HG02763 (cell line): ENCODE results near the gene TBC1D19.
"Not testable (repeated sequence)": the region's sequence is repeated elsewhere in the genome, so short reads cannot be mapped to it uniquely, and the experiment has no call there.

Experiments
- ATAC-seq: cut with Tn5 transposase; IDR thresholded peaks from one replicate; pipeline ENCODE4 v1.9.1; 2021; ENCODE audit warnings: mild to moderate bottlenecking, moderate library complexity; ENCODE audit not compliant: unreplicated experiment

The TBC1D19 gene

DNA sequence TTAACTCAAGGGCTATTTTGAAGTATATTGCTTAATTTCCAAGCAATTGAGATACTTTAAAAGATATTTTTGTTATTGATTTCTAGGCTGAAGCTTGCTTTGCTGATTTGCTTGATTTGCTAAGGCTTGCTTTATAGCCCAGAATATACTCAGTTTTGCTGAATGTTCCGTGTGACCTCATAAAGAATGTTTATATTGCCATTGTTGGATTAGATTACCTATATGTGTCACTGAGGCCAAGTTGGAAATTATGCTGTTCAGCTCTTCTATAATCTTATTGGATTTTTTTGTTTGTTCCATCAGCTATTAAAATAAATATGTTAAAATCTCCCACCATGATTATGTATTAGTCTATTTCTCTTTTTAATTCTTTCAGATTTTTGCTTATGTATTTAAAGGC, 13.0 kb downstream of the TBC1D19 start:
- no peak for ATAC-seq

DNA sequence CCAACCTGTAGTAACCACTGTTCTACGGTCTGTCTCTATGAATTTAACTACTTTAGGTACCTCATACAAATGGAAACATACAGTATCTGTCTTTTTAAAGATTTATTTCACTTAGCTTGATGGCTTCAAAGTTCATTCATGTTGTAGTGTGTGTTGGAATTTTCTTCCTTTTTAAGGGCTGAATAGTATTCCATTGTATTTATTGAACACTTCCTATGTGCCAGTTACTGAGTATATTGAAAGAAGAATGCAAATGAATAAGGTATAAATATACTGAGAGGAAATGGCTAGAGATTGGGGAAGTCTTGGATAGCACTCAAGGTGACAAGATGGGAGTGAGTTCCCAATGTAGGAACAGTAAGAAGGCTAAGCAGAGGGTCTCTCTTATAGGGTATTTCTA, 17.3 kb downstream of the TBC1D19 start:
- ATAC-seq: no peak

DNA sequence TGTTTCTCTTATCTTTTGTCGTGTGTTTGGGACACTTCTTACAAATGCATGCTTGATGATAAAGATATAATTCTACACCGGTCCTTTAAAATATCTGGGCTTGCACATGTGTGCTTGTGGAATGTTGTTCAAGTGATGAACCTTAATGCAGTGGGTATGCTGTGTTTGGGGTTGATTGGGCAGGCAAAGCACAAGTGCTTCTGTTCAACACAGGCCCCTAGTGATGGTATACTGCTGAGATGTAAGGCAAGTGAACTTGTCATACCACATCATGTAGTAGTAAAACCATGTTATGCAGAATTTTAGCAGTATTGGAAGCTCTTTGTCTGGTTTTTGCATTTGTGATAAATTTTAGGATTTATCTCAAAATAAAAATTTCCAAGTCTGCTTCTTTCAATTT, 23.9 kb downstream of the TBC1D19 start:
- no peak for ATAC-seq

DNA sequence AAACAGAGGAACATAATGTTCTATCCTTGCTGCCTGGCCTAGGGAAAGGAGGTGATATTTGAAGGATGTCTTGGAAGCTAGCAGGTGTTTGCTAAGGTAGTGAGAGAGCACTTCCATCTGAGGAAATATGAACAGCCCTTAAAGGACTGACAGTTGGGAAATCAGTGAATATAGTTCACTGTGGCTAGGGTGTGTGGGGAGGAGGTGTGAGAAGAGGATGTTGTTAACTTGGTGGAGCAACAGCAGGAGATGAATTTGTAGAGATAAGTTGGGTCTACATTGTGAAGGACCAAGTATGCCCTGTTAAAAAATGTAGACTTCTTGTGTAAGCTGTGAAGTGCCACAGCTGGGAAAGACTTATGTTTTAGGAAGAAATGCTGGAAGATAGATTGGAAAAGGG, 25.5 kb downstream of the TBC1D19 start:
- ATAC-seq: no peak

DNA sequence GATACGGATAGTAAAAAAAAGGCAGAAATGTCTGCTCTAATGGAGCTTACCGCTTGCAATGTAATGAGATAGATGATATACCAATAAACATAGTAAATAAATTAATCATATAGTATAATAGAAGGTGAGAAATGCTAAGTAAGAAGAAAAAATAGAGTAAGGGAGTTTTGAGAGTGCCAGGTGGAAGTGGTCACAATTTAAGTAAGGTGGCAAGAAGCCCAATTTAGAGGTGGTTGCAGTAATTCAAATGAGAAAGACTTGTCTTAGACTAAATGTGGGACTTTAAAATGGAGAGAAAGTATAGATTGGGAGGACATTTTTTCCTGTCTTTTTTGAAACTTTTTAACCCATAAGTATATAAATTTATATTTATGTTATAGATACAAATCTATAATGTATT, 26.0 kb downstream of the TBC1D19 start:
- ATAC-seq: no peak

DNA sequence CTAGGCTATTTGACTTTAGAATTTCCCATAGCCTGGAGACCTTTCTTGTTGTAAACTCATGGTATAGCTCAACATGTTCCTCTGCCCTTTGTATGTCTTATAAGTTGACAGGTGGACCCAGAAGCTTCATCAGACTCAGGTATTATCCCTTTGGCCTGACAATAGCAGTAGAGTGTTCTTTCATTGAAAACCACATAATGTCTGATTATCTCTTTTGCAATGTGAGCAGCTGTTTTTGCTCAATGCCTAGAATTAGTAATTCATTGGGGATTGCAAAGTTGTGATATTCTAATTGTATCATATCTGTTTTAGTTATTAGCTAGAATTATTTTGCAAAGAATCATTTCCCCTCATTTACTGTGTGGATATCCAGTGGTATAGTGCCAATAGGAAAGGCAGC, 27.5 kb downstream of the TBC1D19 start:
- ATAC-seq: no peak

DNA sequence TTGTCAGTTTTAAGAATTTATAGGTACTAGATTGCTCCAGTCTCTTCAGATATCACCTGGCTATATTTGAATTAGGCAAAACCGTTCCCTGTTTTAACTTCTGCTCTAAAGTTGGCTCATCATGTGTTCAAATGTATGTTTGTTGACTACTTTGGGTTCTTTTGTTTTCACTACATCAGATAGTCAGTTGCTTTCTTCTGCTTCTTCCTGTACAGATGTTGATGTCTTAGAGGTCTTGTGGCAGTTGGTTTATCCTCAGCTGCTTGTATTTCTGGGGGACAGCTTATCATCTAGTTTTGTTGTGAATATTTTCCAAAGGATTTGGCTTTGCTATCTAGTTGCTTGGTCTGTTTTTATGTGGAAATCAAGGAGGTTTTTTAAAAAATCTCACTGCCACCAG, 28.0 kb downstream of the TBC1D19 start:
- ATAC-seq: no peak

DNA sequence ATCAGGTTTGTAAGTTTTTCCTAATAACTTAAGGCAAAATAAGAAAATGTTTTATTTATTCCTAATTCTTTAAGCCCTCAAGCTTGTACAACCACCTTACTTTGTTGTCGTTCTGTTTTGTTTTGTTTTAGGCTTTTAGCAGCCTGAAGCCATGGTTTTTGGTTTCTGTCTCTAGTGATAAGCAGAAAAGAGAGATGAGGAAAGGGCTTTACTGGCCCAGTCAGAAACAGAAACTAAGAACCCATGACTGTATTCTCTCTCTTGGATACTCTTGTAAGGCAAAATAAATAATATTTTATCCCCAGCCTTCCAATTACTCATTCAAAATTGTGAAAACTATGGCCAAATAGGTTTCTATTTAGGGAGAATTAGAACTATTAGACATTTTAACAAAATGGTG, 29.4 kb downstream of the TBC1D19 start:
- no peak for ATAC-seq

DNA sequence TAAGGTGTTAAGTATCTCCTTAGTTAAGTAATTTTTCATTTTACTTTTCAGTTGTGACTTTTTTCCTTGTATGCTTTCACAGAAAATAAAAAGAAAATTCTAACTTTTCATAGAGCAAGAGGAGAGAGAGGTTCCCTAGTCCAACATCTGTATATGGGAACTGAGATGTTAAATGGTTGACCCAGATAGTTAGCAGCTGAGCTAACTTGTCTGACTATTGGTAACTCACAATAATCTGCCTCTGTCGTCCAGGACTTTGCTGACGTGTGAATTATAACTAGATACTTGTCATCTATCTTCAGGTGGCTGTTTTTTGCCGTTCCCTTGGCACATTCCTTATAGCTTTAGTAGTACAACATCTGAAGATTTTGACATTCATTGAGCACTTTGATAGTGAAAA, 29.9 kb downstream of the TBC1D19 start:
- ATAC-seq: no peak

DNA sequence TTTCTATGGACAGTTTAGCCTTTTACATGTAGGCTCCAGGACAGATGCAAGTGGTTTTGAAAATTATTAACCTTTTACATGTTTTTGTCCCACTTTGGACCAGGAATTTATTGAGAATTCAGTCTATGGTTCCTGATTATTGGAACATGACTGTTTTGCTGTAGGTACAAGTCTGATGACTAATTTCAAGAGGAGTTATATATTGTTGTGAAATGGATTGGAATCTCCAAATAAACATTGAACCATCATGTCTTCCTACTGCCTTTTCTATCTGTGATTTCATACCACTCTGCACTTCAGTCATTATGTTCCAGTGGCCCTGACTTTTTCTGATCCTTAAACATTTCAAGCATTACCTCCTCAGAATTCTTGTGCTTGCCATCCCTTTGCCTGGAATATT, 35.9 kb downstream of the TBC1D19 start:
- ATAC-seq: no peak

DNA sequence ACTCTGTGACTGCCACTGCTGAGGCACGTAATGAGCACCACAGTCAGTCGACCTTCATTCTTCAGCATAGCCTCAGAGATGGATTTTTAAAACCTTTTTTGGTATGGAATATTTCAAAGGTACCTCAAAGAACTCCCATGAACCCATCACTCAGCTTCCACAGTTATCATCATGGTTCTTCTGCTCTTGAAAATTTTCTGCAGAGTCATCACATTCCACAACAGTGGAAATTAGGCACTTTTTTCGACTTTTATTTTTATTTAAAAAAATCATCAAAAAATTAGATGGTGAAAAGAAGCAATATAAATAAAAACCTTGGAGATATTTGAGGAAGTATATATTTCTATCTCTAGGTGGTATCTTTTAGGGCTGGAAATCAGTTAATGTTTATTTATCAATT, 37.5 kb downstream of the TBC1D19 start:
- ATAC-seq: no peak

DNA sequence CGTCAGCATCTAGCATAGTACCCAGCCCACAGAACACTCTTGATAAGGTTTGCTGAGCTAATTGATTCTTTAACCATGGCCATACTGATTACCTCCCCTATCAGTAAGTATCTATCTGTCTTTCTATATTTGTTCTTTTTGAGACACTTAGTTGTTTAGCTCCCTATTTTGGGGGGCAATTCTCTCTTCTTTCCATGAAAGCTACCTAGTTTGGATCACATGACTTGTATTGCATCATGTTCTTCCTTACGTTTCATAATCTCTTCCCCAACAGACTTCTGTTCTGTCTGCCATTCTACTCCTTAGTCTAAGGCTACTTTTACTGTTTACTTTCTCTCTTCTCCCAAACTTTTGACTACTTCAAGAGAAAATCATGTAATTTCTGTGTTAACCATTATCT, 39.0 kb downstream of the TBC1D19 start:
- no peak for ATAC-seq

DNA sequence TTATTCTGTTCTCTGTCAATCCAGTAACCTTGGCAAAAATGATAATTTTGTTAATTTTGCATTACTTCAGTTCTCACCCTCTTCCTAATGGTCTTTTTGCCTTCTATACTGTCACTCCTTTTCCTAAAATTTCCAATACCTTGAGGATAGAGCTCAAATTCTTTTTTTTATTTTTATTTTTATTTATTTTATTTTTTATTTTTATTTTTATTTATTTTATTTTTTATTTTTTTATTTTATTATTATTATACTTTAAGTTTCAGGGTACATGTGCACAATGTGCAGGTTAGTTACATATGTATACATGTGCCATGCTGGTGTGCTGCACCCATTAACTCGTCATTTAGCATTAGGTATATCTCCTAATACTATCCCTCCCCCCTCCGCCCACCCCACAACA, 42.8 kb downstream of the TBC1D19 start:
- not testable (repeated sequence) for ATAC-seq

DNA sequence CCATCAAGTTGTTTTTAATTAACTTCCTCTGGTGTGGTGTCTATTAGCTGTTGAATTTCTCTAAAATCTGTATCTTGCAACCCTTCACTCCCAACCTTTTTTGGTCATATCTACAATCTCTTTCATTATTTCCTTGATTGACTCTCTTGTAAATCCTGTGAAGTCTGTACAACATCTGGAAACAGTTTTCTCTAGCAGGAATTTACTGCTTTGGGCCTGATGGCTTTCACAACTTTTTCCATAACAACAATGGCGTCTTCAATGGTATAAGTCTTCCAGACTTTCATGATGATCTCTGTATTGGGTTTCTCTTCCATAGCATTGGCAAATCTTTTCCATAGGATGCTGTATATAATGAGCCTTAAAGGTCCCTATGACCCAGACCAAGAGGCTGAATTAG, 49.0 kb downstream of the TBC1D19 start:
- ATAC-seq: no peak

DNA sequence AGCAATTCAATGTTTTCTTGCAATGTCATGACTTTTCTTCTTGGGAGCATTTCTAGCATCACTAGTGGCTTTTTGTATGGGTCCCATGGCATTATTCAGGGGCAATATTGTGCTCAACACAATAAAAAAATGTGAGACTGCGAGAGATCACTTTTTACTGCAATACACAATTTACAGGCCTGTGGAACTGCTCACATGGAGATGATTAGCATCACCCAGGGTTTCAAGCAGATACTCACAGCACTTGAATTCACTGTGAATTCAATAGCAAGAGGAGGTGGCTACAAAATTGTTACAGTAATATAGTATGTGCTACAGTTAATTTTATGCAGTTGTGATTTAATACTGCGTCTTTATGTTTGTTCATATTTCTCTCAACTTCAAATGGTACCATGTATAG, 50.4 kb downstream of the TBC1D19 start:
- no peak for ATAC-seq

DNA sequence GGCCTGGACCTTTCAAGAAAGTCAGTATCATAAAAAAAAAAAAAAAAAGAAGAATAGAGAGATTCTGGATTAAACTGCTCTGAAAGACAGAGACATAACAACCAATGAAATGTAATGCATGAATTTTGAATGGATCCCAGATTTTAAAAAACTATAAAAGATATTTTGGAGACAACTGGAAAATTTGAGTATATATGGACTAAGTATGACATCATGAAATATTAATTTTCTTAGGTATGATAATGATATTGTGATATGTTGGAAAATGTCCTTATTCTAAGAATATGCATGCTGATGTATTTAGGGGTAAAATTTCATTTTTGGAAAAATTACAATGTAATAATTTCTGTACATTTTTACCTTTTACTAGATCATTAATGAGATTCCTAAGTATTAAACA, 52.6 kb downstream of the TBC1D19 start:
- no peak for ATAC-seq

DNA sequence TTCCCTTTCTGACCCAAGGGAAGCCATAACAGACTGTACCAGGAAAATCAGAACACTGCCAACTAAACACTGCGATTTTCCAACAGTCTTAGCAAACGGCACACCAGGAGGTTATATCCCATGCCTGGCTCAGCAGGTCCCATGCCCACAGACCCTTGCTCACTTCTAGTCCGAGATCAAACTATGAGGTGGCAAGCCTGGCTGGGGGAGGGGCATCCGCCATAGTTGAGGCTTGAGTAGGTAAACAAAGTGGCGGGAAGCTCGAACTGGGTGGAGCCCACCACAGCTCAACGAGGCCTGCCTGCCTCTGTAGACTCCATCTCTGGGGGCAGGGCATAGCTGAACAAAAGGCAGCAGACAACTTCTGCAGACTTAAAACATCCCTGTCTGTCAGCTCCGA, 56.8 kb downstream of the TBC1D19 start:
- ATAC-seq: not testable (repeated sequence)

DNA sequence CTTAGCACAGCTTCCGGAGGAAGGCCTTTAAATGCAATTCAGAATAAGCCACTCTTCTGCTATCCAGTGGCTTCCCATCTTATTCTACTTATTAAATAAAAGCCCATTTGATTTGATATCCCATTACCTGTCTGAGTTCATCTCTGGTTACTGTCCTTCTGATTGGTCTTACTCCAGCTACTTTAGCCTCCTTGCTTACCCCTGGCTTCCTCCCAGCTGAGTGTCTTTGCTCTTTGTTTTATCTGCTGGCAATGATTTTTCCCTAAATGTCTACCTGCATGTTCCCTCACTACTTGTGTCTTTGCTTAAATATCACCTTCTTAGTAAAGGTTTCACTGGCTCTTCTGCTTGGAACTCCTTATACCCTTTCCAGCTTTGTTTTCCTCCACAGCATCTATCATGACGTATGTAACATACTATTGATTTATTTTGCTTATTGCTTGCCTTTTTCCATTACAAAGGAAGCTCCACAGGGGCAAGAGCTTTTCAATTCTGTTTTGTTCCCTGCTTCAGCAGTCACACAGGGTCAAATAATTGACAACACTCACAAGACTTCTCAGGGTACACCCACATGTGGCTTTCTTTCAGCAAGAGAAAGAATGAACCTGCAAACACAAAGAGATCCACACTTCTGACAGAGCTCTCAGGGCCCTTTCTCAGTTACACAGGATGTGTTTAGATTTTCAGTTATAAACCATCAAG, 63.8 kb downstream of the TBC1D19 start:
- ATAC-seq: no peak

DNA sequence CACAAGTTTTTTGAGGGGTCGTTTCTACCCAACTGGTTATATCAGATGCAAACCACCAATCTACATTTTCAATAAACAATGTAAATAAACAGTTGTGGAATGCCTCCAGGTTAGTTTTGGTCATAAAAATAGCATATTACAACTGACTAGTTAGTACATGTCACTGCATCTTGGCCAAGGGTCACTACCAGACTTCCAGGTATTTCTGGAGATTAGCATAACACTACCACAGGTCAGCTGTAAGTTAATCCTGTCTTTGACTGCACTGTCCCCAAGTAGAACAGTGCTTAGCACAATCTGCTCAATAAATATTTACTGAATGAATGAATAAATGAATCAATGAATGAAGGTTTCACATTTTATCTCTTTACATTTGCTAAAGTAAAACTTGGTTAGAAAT, 64.4 kb downstream of the TBC1D19 start:
- no peak for ATAC-seq

DNA sequence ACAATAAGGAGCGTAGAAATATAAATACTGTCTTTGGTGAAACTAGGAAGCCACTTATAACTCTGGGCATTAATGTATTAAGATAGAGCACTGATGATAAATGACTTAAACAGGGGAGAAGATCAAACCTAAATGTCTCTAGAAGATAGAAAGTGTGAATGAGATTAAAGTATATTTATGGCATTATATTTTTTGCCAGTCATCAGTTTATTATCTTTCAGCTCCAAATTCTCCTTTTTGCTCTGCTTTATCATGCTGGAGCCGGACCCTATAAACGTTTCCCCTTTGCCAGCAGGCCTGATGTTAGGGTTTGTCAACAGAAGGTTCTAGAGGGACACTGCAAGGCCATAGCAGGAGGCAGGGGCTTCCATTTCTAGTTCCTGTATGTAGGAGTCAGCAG, 76.4 kb downstream of the TBC1D19 start:
- no peak for ATAC-seq

DNA sequence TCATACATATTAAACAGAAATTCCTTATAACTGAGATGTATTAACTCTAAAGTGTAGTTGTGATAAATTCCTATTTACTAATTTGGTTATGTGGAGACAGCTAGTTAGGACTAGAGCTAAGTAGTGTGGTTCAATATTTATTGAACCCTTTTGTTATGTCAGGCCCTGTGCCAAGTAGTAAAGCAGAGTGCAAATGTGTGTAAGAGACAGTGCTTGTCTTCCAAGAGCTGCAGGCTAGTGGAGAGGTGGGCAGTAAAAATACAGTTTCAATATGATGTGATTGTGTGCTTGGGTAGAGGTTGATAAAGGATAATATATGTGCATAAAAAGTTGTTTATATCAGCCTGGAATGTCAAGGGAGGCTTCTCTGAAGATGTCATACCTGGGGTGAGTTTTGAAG, 80.0 kb downstream of the TBC1D19 start:
- no peak for ATAC-seq

DNA sequence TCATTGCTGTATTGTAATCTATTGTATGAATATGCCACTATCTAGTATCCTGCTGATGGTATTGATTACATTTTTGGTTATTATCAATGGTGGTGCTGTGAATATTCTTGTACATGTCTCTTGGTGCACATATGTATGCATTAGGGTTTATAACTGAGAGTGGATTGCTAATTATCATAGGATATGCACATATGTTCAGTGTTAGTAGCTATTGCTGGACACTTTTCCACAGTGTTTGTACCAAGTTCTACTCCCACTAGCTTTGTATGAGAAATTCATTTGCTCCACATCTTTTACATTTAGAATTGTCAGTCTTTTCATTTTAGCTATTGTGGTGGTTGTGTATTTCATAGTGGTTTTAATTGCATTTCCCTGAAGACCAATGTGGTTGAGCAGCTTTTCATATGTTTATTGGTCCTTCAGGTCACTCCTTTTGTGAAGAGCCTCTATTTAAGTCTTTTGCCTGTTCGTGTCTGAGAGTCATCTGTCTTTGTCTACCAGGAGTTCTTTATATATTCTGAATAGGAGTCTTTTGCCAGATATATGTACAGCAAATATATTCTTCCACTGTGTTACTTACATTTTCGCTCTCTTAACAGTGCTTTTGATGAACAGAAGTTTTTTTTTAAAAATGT, 87.1 kb downstream of the TBC1D19 start:
- no peak for ATAC-seq
